NCI-H1930 (cell line): ENCODE measurements around the gene PRKG1.
"Not testable (repeated sequence)": the region's sequence is repeated elsewhere in the genome, so short reads cannot be mapped to it uniquely, and the experiment has no call there.

Source experiments
- DNase-seq, 2 experiments: peaks; one replicate each; lab custom pipeline; 2025; lab: John Stamatoyannopoulos, UW

PRKG1 gene

DNA sequence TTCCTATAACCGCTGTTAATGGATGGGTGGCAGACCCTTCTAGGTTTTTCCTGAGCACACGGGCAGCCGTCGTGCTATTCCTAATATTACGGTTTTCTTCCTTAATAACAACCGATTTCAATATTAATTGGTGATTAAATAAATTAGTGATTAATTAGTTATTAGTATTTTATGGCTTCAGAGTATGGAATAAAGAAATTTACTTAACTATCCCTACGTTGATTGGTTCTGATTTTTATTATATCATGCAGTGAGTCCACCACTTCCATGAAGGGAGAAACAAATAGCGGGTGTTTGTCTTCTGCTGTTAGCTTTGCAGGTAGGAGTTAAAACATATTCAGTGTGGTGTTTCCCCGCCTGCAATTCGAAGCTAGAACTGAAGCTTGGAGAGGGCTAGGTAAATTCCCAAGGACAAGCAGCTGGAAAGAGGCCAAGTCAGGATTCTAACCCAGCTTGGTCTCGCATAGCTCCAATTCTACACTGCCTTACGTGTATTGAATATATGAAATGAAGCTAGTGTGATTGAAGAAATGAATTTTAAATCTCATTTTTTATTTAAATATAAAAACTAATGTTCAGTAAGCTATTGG, 626.0 kb downstream of the PRKG1 start:
- no peak for DNase-seq

- no peak for DNase-seq
Measured at GRCh38 chr10:51705774-51706173, 631.5 kb downstream of the PRKG1 start.

- no peak for DNase-seq
Measured at GRCh38 chr10:51706225-51706624, 631.9 kb downstream of the PRKG1 start.

GRCh38 chr10:51707392-51707791, 633.1 kb downstream of the PRKG1 start:
- no peak for DNase-seq

GRCh38 chr10:51707821-51708424, 633.6 kb downstream of the PRKG1 start:
- DNase-seq = no peak

DNA sequence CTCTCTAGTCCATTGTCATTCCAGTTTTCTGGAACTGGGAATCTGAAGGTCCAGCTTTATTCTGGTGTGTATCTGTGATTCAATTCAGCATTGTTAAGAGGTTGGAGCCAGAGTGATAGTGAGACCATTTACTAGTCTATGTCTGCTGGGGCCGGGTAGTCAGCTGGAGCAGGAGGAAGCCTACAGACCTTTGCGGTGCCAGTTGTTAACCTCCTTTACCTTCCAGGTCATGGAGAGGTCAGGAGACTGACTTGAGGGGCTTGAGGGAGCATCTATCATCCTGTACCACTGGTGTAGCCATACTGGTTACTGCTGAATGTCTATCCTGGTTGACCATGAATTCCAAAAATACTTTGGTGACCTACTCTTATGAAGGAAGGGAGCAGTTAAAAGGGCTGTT, 634.3 kb downstream of the PRKG1 start:
- no peak for DNase-seq

- DNase-seq = no peak
Measured at GRCh38 chr10:51709324-51709972, 635.2 kb downstream of the PRKG1 start.

DNA sequence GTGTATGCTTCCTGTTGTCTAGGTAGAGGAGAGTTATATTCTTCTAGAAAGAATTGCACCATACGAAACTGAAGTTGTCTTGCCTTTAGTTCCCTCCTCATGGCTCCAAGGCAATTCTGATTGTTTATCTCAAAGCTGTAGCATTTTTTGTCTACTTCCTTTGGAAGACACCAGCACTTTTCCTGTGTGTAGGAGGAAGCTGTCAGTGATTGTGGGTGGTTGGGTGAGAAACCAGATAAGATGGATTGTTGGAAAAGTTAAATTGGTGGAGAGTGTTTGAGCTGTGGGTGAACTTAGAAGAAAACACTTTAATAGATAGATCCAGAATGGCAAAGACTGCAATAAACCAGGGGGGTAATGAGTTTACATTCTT, 637.2 kb downstream of the PRKG1 start:
- DNase-seq = no peak

DNA sequence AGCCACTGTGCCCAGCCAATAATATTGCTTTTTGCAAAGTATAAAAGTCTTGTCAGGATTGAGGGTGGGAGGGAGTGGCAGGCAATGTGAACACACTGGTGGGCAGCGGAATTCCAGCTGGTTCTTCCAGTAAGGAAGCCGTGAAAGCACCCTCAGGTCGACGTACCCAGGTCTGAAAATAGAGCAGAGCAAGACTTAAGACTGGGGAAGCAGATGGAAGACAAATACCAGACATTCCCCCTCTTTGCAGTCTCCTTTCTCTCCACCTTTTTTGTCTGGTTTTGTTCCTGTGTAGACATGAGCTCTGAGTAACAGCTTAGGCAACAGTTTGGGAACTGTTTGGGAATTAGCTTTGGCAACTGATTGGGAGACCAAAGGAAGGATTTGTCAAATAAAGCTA, 642.7 kb downstream of the PRKG1 start:
- DNase-seq = no peak

DNA sequence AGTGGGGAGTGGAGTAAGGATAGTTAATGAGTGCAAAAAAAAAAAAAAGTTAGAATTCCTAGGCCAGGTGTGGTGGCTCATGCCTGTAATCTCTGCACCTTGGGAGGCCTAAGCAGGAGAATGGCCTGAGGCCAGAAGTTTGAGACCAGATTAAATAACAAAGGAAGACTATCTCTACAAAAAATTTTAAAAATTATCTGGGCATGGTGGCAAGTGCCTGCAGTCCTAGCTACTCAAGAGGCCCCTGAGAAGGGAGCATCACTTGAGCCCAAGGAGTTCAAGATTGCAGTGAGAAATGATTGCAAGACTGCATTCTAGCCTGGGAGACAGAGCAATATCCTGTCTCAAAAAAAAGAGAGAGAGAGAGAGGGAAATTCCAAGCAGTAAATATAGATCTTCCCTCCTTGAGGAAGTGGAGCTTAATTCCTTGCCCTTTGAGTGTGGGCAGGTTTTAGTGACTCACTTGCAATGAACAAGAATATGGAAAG, 644.6 kb downstream of the PRKG1 start:
- DNase-seq = no peak

DNA sequence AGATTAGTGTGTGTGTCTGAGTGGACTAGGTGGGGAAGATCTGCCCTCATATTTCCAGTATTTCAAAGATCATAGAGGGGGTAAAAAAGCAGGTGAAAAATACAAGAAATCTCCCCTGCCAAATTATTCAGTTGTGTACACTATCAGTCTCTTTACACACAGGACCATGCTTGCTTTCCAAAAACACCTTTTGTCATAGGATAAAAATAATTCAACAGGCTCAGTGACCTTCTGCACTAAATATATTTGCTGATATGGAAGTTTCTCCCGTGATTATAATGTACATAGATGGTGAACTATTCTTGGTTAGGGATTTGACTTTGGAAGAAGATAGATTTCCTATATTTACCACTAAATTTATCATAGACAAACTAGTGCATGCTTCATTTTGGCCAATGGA, 649.8 kb downstream of the PRKG1 start:
- DNase-seq = no peak

- no peak for DNase-seq
Measured at GRCh38 chr10:51729822-51730555, 655.7 kb downstream of the PRKG1 start.

- DNase-seq = no peak
Measured at GRCh38 chr10:51733057-51733456, 658.8 kb downstream of the PRKG1 start.

- no peak for DNase-seq
Measured at GRCh38 chr10:51743146-51743545, 668.9 kb downstream of the PRKG1 start.

- DNase-seq = no peak
Measured at GRCh38 chr10:51744235-51745000, 670.1 kb downstream of the PRKG1 start.

- no peak for DNase-seq
Measured at GRCh38 chr10:51745397-51745796, 671.1 kb downstream of the PRKG1 start.

DNA sequence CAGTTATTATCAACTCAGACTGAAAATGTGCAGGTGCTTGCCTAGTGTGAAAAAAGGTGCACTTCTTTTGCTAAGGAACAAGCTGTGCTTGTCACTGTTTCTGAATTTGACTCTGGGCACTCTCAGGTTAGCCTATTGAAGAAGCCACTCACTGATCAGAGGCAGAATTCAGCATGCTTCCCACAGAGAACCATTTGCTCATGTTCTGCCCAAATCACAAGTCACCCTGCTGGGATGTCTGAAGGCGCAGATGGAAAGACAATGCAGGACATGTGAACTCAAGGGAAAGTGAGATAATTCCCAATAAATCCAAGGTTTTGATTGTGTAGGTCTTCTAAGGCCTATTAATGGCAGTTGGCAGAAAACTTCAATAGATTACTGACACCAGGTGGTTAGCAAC, 672.9 kb downstream of the PRKG1 start:
- no peak for DNase-seq

GRCh38 chr10:51748959-51749358, 674.7 kb downstream of the PRKG1 start:
- DNase-seq = no peak

- no peak for DNase-seq
Measured at GRCh38 chr10:51758366-51758765, 684.1 kb downstream of the PRKG1 start.

GRCh38 chr10:51758838-51759237, 684.6 kb downstream of the PRKG1 start:
- DNase-seq = not testable (repeated sequence)

DNA sequence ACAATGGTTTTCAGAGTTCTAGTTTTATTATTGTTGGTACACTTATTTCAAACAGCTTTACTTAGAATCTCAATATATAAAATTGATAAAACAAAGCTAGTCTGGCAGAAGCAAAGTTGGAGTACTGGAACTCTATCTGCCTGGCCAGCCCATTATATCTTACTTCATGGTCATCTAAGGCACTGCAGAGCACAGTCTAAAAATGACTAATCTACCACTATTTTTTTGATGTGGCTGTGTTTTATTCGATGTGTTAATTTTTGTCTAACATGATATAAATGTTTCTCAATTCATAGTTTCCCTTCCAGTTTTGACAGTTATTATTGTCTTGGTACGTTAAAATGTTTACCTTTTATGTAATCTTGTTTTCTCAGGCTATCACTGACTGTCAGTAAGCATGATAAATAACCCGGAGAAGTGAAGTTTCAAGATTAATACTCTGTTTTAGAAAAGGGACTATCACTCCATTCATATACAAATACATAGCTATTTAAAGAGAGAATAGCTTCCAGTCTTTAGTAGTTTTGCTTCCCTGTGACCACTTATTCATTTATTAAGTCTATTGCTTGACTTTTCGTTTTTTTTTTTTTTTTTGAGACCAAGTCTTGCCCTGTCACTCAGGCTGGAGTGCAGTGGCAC, 685.7 kb downstream of the PRKG1 start:
- no peak for DNase-seq
